GM23248 (cell line): ENCODE measurements around the gene PDZD7.

Experiments used
- EZH2 ChIP-seq: fragments of 200-600 bp; sonication (generic); IDR thresholded peaks from 2 replicates; pipeline ENCODE4 v1.6.1; 2018; ENCODE audit warnings: antibody characterized with exemption, mild to moderate bottlenecking; ENCODE audit not compliant: insufficient read depth, poor library complexity, severe bottlenecking
- EZH2phosphoT487 ChIP-seq: fragments of 200-600 bp; sonication (generic); IDR thresholded peaks from 2 replicates; pipeline ENCODE4 v1.6.1; 2018; ENCODE audit warnings: antibody characterized with exemption, moderate library complexity, mild to moderate bottlenecking, low read depth; ENCODE audit not compliant: insufficient read depth

DNA sequence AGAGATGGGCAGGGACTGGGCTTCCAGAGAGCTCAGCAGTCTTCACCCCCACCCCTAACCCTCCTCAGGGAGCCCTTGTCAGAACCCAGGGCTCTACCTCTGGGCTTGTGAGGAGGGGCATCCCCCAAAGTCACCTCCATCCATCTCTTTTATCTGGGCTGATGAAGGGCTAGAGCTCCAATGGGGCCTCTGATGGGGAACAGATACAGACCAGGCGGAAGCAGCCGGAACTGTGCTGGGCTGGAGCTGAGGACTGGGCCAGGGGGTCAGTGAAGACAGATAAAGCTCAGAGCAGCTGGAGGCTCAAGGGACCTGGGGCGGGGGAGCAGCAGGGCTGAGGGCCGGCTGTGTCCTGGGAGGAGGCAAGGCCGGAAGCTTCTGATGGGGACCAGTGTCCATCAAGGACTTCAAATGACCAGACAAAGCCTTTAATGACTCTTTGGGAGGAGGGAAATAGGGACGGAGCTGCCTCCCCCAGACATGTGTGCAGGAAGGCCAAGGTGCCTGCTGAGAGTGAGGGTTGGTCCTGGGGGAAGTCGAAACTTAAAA, 41.0 kb upstream of the PDZD7 start:
- TF ChIP-seq EZH2: no peak
- TF ChIP-seq EZH2phosphoT487: no peak
